Skin epidermis (tissue), 12 donors: ENCODE data around the gene P2RX5.

ENCODE experiments used
- H3K27ac ChIP-seq, 21 experiments: fragments of 200-600 bp; sonication (generic) in 11 of 21; one replicate each; pipeline ENCODE4 v1.5.0; 2020; ENCODE audit warnings: mild to moderate bottlenecking in 3 of 21, inconsistent platforms in 2 of 21, moderate library complexity in 2 of 21
- H3K4me3 ChIP-seq, 7 experiments: fragments of 200-600 bp; sonication (generic) in 2 of 7; one replicate each; pipeline ENCODE4 v1.5.0; 2020; ENCODE audit warnings: inconsistent platforms in 2 of 7, mild to moderate bottlenecking in 2 of 7, moderate library complexity in 1 of 7

Gene P2RX5

GRCh38 chr17:3636154-3636907 lies 59.6 kb downstream of the P2RX5 start, which contains the start of the genes CTNS and SHPK:
TSS of gene CTNS (plus strand) at chr17:3636760. CDS start at chr17:3640207, 3,447 bp downstream.
TSS of gene SHPK (minus strand) at chr17:3636250. CDS start at chr17:3636219, 31 bp downstream.
- Histone ChIP-seq H3K27ac (peak within 1 kb of the TSS; percentile 69 to 100 (median 98)), H3K4me3 (peak within 1 kb of the TSS; percentile 62 to 95 (median 75))

GRCh38 chr17:3635474-3636153 lies 60.3 kb downstream of the P2RX5 start:
- H3K27ac ChIP-seq, result peak overlapping the region; percentile 52 to 100 (median 98)

GRCh38 chr17:3632287-3632686 lies 63.7 kb downstream of the P2RX5 start:
- Histone ChIP-seq H3K4me3 (no peak overlapping the region), H3K27ac (no peak overlapping the region)

More at GRCh38 chr17:3635474-3636153, 60.3 kb downstream of the P2RX5 start:
- H3K4me3 ChIP-seq, result peak overlapping the region; percentile 62 to 95 (median 75)

- H3K4me3 ChIP-seq, result no peak overlapping the region
- H3K27ac ChIP-seq, result no peak overlapping the region
These were observed 65.2 kb downstream of the P2RX5 start for GRCh38 chr17:3630781-3631180.

- no peak overlapping the region for H3K27ac ChIP-seq
- no peak overlapping the region for H3K4me3 ChIP-seq
These were observed 68.2 kb downstream of the P2RX5 start for GRCh38 chr17:3627769-3628167.

GRCh38 chr17:3626831-3627768 lies 68.9 kb downstream of the P2RX5 start:
- Histone ChIP-seq H3K4me3 (no peak overlapping the region), H3K27ac (no peak overlapping the region)
